Body of pancreas (tissue), 4 donors: ENCODE data around the gene LRRC56. TPM values are rescaled to one million over a fixed set of nuclear protein-coding genes. Genes with fewer than 3 reads are reported as not detected.

ENCODE experiments used
- ATAC-seq: fragments of 150-250 bp; one replicate; pipeline ENCODE4 v1.9.1; 2016
- DNase-seq, 4 donors: peaks; one replicate each; pipeline ENCODE4 v3.0.0-alpha.2; 2019
- H3K27ac ChIP-seq, 4 donors: fragments of 200-600 bp; sonication (generic); 1 replicate in 3 of 4; 2 replicates in 1 of 4; pipeline versions ENCODE4 v1.5.1 to v1.6.1; 2016 to 2019; ENCODE audit warnings: mild to moderate bottlenecking in 1 of 4, mixed read lengths in 1 of 4, moderate library complexity in 1 of 4
- H3K27me3 ChIP-seq, 2 donors: fragments of 200-600 bp; sonication (generic); one replicate each; pipeline ENCODE4 v1.6.0; 2016; ENCODE audit warnings: mild to moderate bottlenecking in 1 of 2
- H3K36me3 ChIP-seq, 2 donors: fragments of 200-600 bp; sonication (generic); replicated peaks in 1 of 2; 2 replicates each; pipeline ENCODE4 v1.5.1; 2016; ENCODE audit warnings: low read depth in 2 of 2; ENCODE audit not compliant: insufficient read depth in 1 of 2
- H3K4me1 ChIP-seq: fragments of 200-600 bp; sonication (generic); one replicate; pipeline ENCODE4 v1.6.0; 2016
- H3K4me3 ChIP-seq, 2 donors: fragments of 200-600 bp; sonication (generic); 1 replicate in 1 of 2; 2 replicates in 1 of 2; pipeline ENCODE4 v1.5.1; 2016 to 2019
- H3K9me3 ChIP-seq, 3 donors: fragments of 200-600 bp; sonication (generic); 1 replicate in 2 of 3; 2 replicates in 1 of 3; pipeline ENCODE4 v1.5.1; 2016
- CTCF ChIP-seq, 7 experiments: fragments of 450-650 bp in 4 of 7; fragments of 200-600 bp in 3 of 7; sonication (generic) in 3 of 7; IDR thresholded peaks; one replicate each; pipeline ENCODE4 v1.5.1; 2016 to 2019; ENCODE audit warnings: antibody characterized with exemption in 7 of 7
- POLR2A ChIP-seq, 3 donors: fragments of 450-650 bp; IDR thresholded peaks; one replicate each; pipeline ENCODE4 v1.6.1; 2016; ENCODE audit warnings: antibody characterized with exemption in 3 of 3, mild to moderate bottlenecking in 2 of 3
- WGBS, 2 donors: methylation state at CpG; one replicate each; pipeline ENCODE4 v1.1.5; 2017; 5-methylcytosine and 5-hydroxymethylcytosine counted together
- intact Hi-C: fragments of 100-400 bp; cut with DNase I; formaldehyde crosslinking; loops from one replicate; pipeline ENCODE4 v1.15.1; 2023
- total RNA-seq, 2 donors: library from RNA; depleted of rRNA; stranded (reverse); fragments of >200 nt; gene quantifications; one replicate each; pipeline ENCODE4 v1.1.0, GENCODE V29; 2016

LRRC56 gene
- total RNA-seq, 2 donors from 2014 or later: 1.6 to 2.3 TPM

- intact Hi-C loops: no loop called here
- H3K36me3 ChIP-seq: peaks cover 0 to 1% of the 10 kb centered on the region in 2 donors
- H3K27me3 ChIP-seq: no peaks in the 10 kb centered on the region
- peak in 2 of 4 donors; percentile 13 for DNase-seq
- TF ChIP-seq POLR2A (IDR thresholded peaks at IDR 0.05) (no peak), CTCF (IDR thresholded peaks at IDR 0.05) (no peak)
- 89 to 90% methylated on average over 13 to 22 of the region's 23 CpGs for WGBS, 2 donors
- H3K4me1 ChIP-seq: peaks cover 28% of the 10 kb centered on the region
- no peaks in the 10 kb centered on the region for H3K9me3 ChIP-seq
- ATAC-seq: no peak
- H3K27ac ChIP-seq: no peak overlapping the region
- no peak overlapping the region for H3K4me3 ChIP-seq
These were observed 4.8 kb upstream of the LRRC56 start for GRCh38 chr11:532527-532985.

- TF ChIP-seq POLR2A (IDR thresholded peaks at IDR 0.05): no peak
- TF ChIP-seq CTCF (IDR thresholded peaks at IDR 0.05): no peak
- ATAC-seq (no peak), DNase-seq (peak in 2 of 4 donors; percentile 11 to 14)
- H3K4me1 ChIP-seq: peaks cover 33% of the 10 kb centered on the region
- no peaks in the 10 kb centered on the region for H3K27me3 ChIP-seq
- intact Hi-C loops: no loop called here
- H3K4me3 ChIP-seq: no peak overlapping the region
- H3K36me3 ChIP-seq: peaks cover 0 to 1% of the 10 kb centered on the region in 2 donors
- no peaks in the 10 kb centered on the region for H3K9me3 ChIP-seq
- H3K27ac ChIP-seq: no peak overlapping the region
- 91 to 94% methylated on average over 8 to 22 of the region's 33 CpGs for WGBS, 2 donors
These were observed 4.2 kb upstream of the LRRC56 start for GRCh38 chr11:532986-533585.

GRCh38 chr11:533586-534395, 3.5 kb upstream of the LRRC56 start:
- Histone ChIP-seq H3K9me3 (no peaks in the 10 kb centered on the region), H3K4me1 (peaks cover 36% of the 10 kb centered on the region), H3K27me3 (no peaks in the 10 kb centered on the region), H3K27ac (no peak overlapping the region), H3K36me3 (peaks cover 0 to 1% of the 10 kb centered on the region in 2 donors), H3K4me3 (no peak overlapping the region)
- no peak for ATAC-seq
- TF ChIP-seq POLR2A (IDR thresholded peaks at IDR 0.05) (no peak), CTCF (IDR thresholded peaks at IDR 0.05) (no peak)
- WGBS, 2 donors: 89 to 90% methylated on average over 17 to 35 of the region's 37 CpGs
- peak in 2 of 4 donors; percentile 12 to 13 for DNase-seq
- intact Hi-C loops: no loop called here

- H3K4me3 ChIP-seq: peak overlapping the region; percentile 31 to 72
- H3K9me3 ChIP-seq: no peaks in the 10 kb centered on the region
- WGBS, 2 donors: 0 to 1% methylated on average over 25 to 58 of the region's 66 CpGs
- no peaks in the 10 kb centered on the region for H3K27me3 ChIP-seq
- peak in 3 of 4 donors; percentile 32 to 49 (median 42) for DNase-seq
- TF ChIP-seq CTCF (IDR thresholded peaks at IDR 0.05): no peak
- peak in 1 of 3 donors; percentile 7 for TF ChIP-seq POLR2A (IDR thresholded peaks at IDR 0.05)
- peak; percentile 0 for ATAC-seq
- H3K4me1 ChIP-seq: peaks cover 36% of the 10 kb centered on the region
- H3K27ac ChIP-seq: peak overlapping the region in 3 of 4 donors; percentile 8 to 66 (median 58)
- intact Hi-C loops: no loop called here
- peaks cover 0 to 1% of the 10 kb centered on the region in 2 donors for H3K36me3 ChIP-seq
These were observed 2.7 kb upstream of the LRRC56 start for GRCh38 chr11:534396-535209.
